ENCODE data around the gene PCDH7. TPM values are rescaled to one million over a fixed set of nuclear protein-coding genes. Genes with fewer than 3 reads are reported as not detected.

Gene PCDH7
- total RNA-seq, 1 experiment from 2014 or later = 5.6 TPM

- no peak for DNase-seq (ENCODE audit: unreplicated experiment)
- ChIA-PET POLR2A (no interaction called here), CTCF (interaction anchor here (0.6 to 0.9 kb wide), 3 partner anchors 15 to 724 kb away, joined by 3 to 4 read pairs (median 4); no protein-coding TSS in a partner anchor)
- no TSS peak for BruUV-seq (replicated peaks)
- Mint-ChIP-seq H3K9me3 (ENCODE audit: unreplicated experiment) (no peaks in the 10 kb centered on the region), H3K4me1 (ENCODE audit: insufficient read depth, unreplicated experiment) (peaks cover 15% of the 10 kb centered on the region), H3K36me3 (ENCODE audit: insufficient read depth, unreplicated experiment) (no peaks in the 10 kb centered on the region), H3K27me3 (ENCODE audit: insufficient read depth, unreplicated experiment) (no peaks in the 10 kb centered on the region), H3K27ac (ENCODE audit: low read depth, unreplicated experiment) (no peak overlapping the region), H3K4me3 (ENCODE audit: unreplicated experiment) (peak overlapping the region; percentile 5)
- intact Hi-C loops (cut with micrococcal nuclease) = no loop called here
- no peak for TF ChIP-seq CTCF (IDR thresholded peaks at IDR 0.05; ENCODE audit: unreplicated experiment)
Measured at GRCh38 chr4:30722359-30723200, 2.4 kb downstream of the PCDH7 start.

- TSS peak; percentile 9 for BruUV-seq (replicated peaks)
- POLR2A ChIA-PET = interaction anchor here (0.7 kb wide), 1 partner anchor 323 kb away, joined by 3 read pairs; no protein-coding TSS in a partner anchor
Measured at GRCh38 chr4:30723201-30723955, 3.2 kb downstream of the PCDH7 start.

GRCh38 chr4:30724247-30724646 is 4.1 kb downstream of the PCDH7 start:
- no peak for TF ChIP-seq CTCF (IDR thresholded peaks at IDR 0.05; ENCODE audit: unreplicated experiment)
- Mint-ChIP-seq H3K4me3 (ENCODE audit: unreplicated experiment) (no peak overlapping the region), H3K4me1 (ENCODE audit: insufficient read depth, unreplicated experiment) (peaks cover 15% of the 10 kb centered on the region), H3K27ac (ENCODE audit: low read depth, unreplicated experiment) (no peak overlapping the region), H3K27me3 (ENCODE audit: insufficient read depth, unreplicated experiment) (no peaks in the 10 kb centered on the region), H3K36me3 (ENCODE audit: insufficient read depth, unreplicated experiment) (no peaks in the 10 kb centered on the region), H3K9me3 (ENCODE audit: unreplicated experiment) (no peaks in the 10 kb centered on the region)
- CTCF ChIA-PET = no interaction called here
- intact Hi-C loops (cut with micrococcal nuclease) = no loop called here
- POLR2A ChIA-PET = interaction anchor here (0.7 kb wide), 1 partner anchor 323 kb away, joined by 3 read pairs; no protein-coding TSS in a partner anchor
- no TSS peak for BruUV-seq (replicated peaks)
- DNase-seq (ENCODE audit: unreplicated experiment) = no peak

More at GRCh38 chr4:30723201-30723955, 3.2 kb downstream of the PCDH7 start:
- Mint-ChIP-seq H3K27ac (ENCODE audit: low read depth, unreplicated experiment) (no peak overlapping the region), H3K4me3 (ENCODE audit: unreplicated experiment) (peak overlapping the region; percentile 5), H3K9me3 (ENCODE audit: unreplicated experiment) (no peaks in the 10 kb centered on the region), H3K27me3 (ENCODE audit: insufficient read depth, unreplicated experiment) (no peaks in the 10 kb centered on the region), H3K4me1 (ENCODE audit: insufficient read depth, unreplicated experiment) (peaks cover 15% of the 10 kb centered on the region), H3K36me3 (ENCODE audit: insufficient read depth, unreplicated experiment) (no peaks in the 10 kb centered on the region)
- CTCF ChIA-PET = no interaction called here
- no peak for TF ChIP-seq CTCF (IDR thresholded peaks at IDR 0.05; ENCODE audit: unreplicated experiment)
- intact Hi-C loops (cut with micrococcal nuclease) = no loop called here
- no peak for DNase-seq (ENCODE audit: unreplicated experiment)

GRCh38 chr4:30725562-30725961 is 5.4 kb downstream of the PCDH7 start:
- H3K4me3 Mint-ChIP-seq (ENCODE audit: unreplicated experiment) = peak overlapping the region; percentile 23

More at GRCh38 chr4:30725562-30725961, 5.4 kb downstream of the PCDH7 start:
- no TSS peak for BruUV-seq (replicated peaks)
- H3K9me3 Mint-ChIP-seq (ENCODE audit: unreplicated experiment) = no peaks in the 10 kb centered on the region
- CTCF ChIA-PET = no interaction called here
- intact Hi-C loops (cut with micrococcal nuclease) = no loop called here
- no peak for DNase-seq (ENCODE audit: unreplicated experiment)
- H3K4me1 Mint-ChIP-seq (ENCODE audit: insufficient read depth, unreplicated experiment) = peaks cover 15% of the 10 kb centered on the region
- no peaks in the 10 kb centered on the region for H3K36me3 Mint-ChIP-seq (ENCODE audit: insufficient read depth, unreplicated experiment)
- POLR2A ChIA-PET = interaction anchor here (0.7 to 1.3 kb wide), 2 partner anchors 32 to 213 kb away, joined by 3 to 4 read pairs; no protein-coding TSS in a partner anchor
- no peak for TF ChIP-seq CTCF (IDR thresholded peaks at IDR 0.05; ENCODE audit: unreplicated experiment)
- H3K27me3 Mint-ChIP-seq (ENCODE audit: insufficient read depth, unreplicated experiment) = no peaks in the 10 kb centered on the region
- H3K27ac Mint-ChIP-seq (ENCODE audit: low read depth, unreplicated experiment) = no peak overlapping the region
